Epithelial cell of prostate (primary cell): ENCODE measurements around the gene OGFOD3.
"Not testable (repeated sequence)": the region's sequence is repeated elsewhere in the genome, so short reads cannot be mapped to it uniquely, and the experiment has no call there.

Source experiments
- DNase-seq: peaks from one replicate; pipeline ENCODE4 v3.0.0-alpha.2; 2011; ENCODE audit warnings: low read depth, low spot score
- H3K27ac ChIP-seq: fragments of 450-650 bp; 2 replicates; pipeline ENCODE4 v1.5.1; 2017; ENCODE audit warnings: mild to moderate bottlenecking

The OGFOD3 gene

DNA sequence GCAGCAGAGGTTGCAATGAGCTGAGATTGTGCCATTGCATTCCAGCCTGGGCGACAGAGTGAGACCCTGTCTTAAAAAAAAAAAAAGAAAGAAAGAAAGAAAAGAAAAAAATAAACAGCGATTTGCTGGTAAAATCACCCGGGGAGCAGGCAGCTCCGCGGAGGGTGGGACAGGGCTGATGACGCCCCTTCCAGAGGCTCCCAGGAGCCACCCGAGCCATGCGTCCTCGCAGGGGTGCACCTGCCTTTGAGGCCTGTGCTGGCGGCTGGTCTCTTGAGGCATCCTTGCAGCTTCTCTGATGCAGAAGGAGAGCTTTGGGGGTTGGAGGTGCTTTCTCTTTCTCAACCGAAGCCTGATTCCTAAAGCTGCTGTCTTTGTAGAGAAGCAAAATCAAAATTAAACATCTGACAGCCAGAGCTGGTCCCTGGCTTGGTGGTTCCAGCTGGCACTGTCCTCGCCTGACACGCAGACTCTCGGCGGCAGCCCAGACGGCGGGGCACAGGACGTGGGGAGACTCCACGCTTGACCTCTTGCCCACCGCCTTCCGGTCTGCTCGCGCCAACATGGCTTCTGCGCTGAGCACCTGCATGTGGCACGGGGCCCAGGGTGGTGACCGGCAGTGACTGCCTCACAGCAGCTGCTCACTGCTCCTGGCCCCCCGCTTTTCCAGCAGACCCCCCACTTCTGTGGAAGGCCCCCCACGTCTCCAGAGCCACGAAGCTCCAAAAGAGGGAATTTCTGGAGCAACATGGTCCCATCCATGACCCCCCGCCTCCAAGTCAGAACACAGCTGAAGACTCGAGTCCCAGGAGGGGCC is 40.3 kb downstream of the OGFOD3 start:
- DNase-seq: no peak
- no peak overlapping the region for H3K27ac ChIP-seq

DNA sequence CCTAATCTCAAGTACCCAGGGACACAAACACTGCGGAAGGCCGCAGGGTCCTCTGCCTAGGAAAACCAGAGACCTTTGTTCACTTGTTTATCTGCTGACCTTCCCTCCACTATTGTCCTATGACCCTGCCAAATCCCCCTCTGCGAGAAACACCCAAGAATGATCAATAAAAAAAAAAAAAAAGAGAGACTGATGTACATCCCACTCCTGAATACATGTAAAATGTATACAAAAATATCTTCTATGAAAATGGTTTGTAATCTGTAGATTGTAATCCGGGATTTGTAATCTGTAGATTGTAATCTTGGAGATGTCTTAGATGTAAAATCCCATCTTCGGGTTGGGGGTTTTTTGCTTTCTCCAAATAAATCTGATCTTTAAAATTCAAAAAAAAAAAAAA is 41.1 kb downstream of the OGFOD3 start:
- not testable (repeated sequence) for H3K27ac ChIP-seq

DNA sequence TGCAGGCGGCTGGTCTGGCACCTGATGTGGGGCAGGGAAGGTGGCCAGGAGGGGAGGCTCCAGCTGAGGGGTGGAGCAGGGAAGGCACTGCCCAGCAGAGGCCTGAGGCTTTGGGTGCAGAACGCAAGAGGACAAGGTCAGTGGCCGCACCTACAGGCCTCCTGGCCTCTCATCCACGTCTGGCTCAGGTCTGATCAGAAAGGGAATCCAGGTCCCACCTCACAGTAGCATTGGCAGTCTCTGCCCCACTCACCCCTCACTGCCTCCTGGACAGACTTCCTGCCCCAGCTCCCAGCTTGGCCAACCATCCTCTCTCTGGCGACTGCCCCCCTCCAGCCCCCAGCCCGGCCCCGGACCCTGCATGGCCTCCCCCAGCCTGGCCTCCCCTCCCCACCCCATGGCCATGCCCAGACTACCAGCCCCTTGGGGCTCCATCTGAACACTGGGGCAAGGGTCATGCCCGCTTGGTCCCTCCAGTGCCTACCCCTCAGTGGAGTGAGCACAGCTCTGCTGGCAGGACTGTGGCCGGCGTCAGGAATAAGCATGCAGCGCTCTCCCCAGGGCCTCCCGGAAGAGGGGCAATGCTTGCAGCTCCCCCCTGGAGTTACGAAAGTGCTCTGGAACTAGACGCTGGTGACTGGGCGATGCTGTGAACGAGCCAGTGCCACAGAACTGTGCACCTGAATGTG is 42.2 kb downstream of the OGFOD3 start:
- no peak for DNase-seq
- H3K27ac ChIP-seq: no peak overlapping the region

More for the DNA sequence above, 41.1 kb downstream of the OGFOD3 start:
- not testable (repeated sequence) for DNase-seq

DNA sequence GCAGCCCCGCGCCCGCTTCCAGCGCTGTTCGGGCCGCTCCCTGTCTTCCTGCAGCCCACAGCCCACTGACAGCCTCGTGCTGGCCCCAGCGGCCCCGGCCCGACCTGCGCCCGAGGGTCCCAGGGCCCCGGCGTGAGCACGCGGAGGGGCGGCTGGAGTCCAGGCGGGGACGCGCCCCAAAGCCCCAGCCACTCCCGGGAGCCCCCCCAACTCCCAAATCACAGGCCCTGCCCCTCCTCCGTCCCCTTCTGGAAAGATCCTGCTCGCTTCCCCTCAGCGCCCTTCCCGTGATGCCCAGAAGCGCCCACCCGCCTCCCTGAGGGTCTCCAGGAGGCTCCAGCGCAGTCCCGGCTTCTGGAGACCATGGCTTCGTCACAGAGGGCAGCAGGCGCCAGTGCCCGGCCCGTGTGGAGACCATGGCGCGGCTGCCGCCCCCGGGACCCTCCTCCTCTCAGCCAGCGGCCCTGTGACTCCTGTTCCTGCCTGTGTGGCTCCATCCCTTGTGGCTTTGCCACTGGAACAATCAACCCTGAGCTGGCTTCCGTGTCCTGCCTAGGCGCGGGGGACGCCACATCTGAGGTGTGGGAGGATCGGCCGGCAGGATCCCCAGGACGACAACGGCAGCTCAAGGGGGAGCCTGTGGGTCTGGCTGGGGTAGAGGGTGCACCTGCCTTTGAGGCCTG is 42.9 kb downstream of the OGFOD3 start:
- DNase-seq: no peak
- H3K27ac ChIP-seq: no peak overlapping the region

DNA sequence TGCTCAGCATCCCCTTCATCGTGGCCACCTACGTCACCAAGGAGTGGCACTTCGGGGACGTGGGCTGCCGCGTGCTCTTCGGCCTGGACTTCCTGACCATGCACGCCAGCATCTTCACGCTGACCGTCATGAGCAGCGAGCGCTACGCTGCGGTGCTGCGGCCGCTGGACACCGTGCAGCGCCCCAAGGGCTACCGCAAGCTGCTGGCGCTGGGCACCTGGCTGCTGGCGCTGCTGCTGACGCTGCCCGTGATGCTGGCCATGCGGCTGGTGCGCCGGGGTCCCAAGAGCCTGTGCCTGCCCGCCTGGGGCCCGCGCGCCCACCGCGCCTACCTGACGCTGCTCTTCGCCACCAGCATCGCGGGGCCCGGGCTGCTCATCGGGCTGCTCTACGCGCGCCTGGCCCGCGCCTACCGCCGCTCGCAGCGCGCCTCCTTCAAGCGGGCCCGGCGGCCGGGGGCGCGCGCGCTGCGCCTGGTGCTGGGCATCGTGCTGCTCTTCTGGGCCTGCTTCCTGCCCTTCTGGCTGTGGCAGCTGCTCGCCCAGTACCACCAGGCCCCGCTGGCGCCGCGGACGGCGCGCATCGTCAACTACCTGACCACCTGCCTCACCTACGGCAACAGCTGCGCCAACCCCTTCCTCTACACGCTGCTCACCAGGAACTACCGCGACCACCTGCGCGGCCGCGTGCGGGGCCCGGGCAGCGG is 43.6 kb downstream of the OGFOD3 start:
- DNase-seq: no peak
- H3K27ac ChIP-seq: no peak overlapping the region

DNA sequence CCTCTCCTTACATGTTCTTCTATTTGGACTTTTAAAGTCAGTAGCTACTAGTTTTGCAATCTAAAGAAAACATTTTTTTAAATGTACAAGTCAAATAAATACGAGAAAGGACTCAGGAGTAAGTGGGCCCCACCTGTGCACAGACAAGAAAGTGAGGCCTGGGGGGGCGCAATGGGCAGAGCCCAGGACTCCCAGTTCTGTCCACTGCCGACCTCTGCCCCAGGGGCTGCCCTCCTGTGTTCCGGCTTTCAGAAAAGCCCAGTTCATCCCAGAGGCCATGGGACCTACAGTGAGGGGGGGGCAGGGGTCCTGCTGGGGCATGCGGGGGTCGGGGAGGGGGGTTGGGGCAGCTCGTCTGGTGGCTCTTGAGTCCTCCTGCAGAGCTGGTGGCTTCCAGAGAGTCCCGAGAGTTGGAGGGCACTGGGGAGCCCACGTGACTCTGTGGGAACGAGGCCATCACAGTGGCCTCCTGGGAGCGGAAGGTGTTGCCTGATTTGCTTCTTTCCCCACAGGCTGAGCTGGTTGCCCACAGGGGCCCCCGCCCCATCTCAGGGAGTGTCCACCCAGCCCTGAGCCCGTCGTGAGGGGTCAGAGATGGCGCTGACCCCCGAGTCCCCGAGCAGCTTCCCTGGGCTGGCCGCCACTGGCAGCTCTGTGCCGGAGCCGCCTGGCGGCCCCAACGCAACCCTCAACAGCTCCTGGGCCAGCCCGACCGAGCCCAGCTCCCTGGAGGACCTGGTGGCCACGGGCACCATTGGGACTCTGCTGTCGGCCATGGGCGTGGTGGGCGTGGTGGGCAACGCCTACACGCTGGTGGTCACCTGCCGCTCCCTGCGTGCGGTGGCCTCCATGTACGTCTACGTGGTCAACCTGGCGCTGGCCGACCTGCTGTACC is 44.4 kb downstream of the OGFOD3 start:
- DNase-seq: no peak
- no peak overlapping the region for H3K27ac ChIP-seq

DNA sequence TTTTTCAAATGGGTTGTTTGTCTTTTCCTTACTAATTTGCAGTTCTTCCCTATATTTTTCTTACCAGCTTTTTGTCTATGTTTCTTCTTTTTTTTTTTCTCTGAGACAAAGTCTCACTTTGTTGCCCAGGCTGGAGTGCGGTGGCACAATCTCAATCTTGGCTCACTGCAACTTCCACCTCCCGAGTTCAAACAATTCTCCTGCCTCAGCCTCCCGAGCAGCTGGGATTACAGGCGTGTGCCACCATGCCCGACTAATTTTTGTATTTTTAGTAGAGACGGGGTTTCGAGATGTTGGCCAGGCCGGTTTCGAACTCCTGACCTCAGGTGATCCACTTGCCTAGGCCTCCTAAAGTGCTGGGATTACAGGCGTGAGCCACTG is 45.3 kb downstream of the OGFOD3 start:
- DNase-seq, H3K27ac ChIP-seq: not testable (repeated sequence)

DNA sequence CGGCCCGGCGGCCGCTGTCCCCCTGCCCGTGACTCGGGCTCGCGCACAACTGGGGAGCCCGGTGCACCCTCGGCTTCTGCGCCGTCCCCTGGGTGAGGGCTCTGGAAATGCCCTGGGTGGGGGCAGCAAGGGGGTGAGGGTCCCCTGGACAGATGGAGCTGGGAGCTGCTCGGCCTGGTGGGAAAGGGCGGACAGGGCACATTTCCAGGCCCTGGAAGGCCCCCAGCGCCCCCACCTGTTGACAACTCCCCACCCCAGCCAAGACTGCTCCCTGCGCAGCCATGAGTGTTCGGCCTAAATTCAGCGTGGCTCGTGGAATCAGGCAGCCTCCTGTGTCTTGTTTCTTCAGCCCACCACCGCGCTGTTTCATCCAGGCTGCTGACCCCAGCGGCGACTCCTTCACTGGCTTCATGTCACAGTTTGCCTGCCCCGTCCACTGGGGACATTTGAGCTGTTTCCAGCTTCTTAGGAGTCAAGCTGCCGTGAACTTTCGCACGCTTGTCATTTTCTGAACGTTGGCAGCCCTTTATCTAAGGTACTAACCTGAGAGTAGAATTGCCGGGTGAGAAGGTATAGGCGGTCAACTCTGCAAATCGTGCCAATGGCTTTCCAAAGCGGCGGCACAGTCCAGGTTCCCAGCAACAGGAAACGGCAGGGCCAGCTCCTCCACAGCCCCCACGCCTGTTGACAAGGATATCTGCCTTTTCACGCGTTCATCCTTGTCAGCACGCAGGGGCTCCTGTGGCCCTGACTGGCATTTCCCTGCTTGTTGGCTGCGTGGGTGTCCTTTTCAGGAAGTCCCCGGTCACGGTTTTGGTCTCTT is 45.9 kb downstream of the OGFOD3 start:
- DNase-seq: no peak
- H3K27ac ChIP-seq: no peak overlapping the region

DNA sequence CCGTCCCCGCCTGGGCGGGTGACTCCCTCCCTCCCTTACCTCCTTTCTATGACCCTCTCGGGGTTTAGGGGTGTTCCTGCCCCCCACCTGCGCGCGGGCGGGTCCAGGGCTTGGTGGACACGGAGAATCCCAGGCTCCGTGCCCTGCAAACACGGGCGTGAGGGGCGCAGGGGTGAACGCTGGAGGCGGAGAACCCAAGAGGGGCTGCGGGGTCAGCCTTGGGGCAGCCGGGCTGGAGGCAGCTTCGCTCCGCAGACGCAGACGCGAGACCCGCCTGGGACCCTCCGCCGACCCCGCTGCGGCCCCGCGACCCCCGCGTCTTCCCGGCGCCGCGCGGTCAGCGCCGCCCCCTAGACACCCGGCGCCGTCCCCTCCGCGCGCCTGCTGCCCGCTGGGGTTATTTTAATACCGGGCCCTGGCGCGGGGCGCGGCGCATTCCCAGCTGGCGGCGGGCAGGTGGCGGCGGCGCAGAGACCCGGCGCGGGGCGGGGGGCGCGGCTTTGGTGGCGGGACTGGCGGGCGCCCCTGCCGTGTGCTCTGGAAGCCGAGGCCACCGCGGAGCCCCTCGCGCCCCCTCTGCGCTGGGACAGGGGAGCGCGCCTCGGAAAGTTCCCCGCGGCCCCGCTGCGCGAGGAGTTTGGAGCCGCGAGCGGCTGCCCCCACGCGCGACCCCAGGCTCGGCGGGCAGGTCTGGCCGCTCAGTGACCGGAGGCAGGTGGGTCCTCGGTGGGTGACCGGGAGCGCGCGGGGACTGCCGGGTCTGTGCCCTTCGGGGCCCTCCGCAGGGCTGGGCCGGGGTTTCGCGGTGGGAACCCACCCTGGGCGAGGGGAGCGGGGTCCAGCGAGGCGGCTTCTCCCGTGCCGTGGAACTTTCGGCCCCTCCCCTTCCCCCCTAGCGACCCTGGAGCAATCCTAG is 46.8 kb downstream of the OGFOD3 start, which contains the start of gene UTS2R:
TSS of gene UTS2R (plus strand) at position 433 of the 916 bp plus-strand sequence. CDS start 2,560 bp downstream, outside the sequence.
- H3K27ac ChIP-seq: no peak within 1 kb of the TSS
- no peak for DNase-seq

DNA sequence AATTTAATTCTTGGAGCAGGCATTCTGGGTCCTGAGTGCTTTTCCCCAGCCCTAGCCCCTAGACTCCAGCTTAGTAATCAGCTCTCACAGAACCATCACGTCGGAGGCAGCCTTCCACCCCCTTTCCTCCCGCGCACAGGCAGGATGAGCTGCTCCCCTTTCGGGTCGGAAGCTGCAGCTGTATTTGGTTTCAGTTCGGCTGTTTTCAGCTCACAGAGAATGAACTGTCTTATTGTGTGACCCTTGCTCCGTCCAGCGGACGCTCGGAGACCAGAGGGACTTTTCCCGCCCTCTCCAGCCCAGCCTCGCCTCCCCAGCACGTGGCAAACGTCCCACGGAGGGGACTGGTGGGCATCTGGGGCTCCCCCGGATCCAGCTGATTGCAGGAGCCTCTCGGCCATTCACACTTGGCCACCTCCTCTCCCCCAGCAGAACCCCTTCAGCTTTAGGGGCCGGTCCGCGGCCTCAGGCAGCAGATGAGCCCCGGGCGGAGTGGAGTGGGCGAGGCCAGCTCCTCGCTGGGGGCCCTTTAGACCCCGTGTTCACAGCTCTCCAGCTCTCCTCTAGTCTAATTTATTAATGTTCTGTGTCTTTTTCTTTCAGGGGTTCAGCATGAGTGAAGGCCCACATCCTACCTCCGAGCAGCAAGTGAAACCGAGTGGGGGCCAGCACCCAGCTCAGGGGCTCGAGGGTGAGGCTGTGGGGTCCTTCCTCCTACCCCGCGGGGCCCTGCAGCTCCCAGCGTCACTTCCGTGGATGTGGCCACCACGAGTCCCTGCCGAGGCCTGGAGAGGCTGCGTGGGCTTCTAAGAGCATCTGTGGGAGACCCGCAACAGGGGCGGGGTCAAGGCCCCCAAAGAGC is 47.7 kb downstream of the OGFOD3 start:
- DNase-seq: no peak
- H3K27ac ChIP-seq: no peak overlapping the region

DNA sequence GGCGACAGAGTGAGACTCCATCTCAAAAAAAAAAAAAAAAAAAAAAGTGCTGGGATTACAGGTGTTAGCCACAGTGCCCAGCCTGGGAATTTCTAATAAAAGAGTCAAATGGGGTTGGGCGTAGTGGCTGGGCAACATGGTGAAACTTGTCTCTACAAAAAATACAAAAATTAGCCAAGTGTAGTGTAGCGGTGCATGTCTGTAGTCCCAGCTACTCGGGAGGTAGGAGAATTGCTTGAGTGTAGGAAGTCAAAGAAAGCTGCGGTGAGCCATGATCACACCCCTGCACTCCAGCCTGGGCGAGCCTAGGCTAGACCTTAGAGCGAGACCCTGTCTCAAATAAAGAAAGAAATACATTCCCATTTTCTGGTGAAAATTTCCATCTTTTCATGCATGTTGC is 49.2 kb downstream of the OGFOD3 start:
- DNase-seq: no peak
- H3K27ac ChIP-seq: no peak overlapping the region

DNA sequence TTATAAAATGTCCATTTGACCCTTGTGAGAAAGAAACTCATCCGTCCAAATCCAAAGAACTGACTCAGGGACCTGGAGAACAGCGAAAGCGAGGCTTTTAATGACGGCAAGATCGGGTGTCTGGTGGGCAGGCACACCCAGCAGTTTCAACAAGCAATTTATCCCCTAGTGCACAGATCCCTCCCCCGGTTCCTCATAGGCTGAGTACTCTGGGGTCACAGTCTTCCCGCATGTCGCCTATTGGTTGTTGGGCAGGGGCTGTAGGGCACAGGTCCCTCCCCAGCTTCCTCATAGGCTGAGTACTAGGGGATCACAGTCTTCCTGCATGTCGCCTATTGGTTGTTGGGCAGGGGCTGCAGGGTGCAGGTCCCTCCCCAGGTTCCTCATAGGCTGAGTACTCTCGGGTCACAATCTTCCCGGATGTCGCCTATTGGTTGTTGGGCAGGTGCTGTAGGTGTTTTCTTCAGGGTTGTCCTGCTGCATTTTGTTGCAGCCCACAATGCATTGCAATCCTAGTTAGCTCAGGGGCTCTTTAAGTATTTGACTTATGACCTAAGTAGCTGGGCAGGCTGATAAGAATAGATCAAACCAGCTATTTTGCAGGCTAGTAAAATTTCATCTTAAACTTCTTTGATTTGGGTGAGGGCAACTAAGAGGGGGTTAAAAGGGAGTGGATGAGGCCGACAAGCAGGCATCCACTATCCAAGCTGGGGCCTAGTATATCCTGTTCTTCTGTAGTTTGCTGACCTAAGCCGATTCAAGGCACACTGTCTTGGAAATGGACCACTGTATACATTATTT is 50.5 kb downstream of the OGFOD3 start:
- no peak overlapping the region for H3K27ac ChIP-seq

DNA sequence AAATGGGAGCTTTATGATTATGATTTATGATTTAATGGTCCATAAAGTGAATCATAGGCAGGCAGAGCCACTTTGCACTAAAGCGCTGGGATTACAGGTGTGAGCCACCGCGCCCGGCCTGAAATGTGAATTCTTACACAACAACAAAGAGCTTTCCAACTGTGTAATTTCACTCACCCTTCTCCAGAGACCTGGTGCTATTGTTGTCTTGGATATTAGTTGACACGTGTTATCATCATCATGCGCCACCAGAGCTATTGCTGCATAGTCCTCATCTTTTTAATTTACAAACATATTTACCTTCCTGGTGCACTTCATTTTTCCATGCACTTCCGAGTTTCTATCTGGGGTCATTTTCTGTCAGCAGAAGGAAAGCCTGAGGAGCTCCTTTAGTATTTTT is 51.6 kb downstream of the OGFOD3 start:
- no peak for DNase-seq
- no peak overlapping the region for H3K27ac ChIP-seq

More for the DNA sequence above, 50.5 kb downstream of the OGFOD3 start:
- DNase-seq: no peak

DNA sequence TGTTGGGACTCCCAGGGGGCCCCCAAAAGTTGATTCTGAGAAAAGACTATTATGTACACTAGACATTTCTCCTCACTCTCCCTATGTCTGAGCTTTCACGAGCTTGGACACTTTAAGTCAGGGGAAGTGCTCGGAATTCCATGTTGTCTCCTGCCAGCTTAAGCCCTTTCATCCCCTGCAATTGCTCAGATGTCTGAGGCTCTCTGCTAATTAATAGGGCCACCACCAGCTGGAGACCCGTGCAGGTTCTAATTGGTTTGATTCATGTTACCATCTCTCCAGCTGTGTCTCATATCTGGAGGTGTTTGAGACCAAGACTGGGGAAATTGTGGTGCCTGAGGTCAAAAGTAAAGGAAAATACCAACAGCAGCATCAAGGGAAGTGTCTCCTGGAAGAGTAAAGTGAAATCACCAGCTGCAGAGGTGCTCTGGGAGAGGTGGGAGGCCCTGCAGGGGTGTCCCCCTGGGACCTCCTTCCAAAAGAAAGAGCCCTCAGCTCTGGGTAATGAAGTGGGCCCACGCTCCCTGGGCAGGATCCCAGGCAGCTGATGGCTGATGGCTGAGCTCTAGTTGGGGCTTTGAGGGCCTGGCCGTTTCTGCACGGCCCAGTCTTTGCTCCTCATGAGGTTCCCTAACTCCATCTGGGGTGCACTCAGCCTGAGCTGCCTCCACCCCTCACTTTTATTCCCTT is 52.6 kb downstream of the OGFOD3 start:
- DNase-seq: no peak
- H3K27ac ChIP-seq: no peak overlapping the region

DNA sequence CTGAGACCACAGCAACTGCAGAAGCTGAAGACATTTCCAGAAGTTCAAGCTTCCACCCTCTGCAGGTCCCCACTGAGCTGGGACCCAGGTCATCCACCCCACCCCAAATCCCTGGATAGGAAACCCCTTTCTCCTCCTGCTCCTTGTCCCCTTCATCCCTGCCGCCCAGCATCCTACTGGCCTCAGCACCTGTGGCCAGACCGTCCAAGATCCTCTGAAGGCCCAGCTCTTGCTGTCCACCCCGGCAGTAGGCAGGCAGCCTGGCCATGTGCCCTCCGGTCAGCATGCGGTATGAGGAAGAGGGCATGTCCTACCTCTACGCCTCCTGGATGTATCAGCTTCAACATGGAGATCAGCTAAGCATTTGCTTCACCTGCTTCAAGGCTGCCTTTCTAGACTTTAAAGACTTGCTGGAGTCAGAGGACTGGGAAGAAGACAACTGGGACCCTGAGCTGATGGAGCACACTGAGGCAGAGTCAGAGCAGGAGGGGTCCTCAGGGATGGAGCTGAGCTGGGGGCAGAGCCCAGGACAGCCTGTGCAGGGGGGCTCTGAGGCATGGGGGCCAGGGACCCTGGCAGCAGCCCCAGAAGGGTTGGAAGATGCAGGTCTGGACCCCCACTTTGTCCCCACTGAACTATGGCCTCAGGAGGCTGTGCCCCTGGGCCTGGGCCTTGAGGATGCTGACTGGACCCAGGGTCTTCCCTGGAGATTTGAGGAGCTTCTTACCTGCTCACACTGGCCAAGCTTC is 56.3 kb downstream of the OGFOD3 start:
- DNase-seq: no peak
- no peak overlapping the region for H3K27ac ChIP-seq
